Nephron progenitor cell (in vitro differentiated cells): ENCODE measurements around the gene ZNRF3.

ENCODE experiments used
- DNase-seq: peaks from one replicate; pipeline ENCODE4 v3.0.0; 2021
- H3K27ac Mint-ChIP-seq: 2 replicates; pipeline ENCODE4 v1.8.0; 2021; ENCODE audit warnings: mild to moderate bottlenecking, moderate library complexity, mixed read lengths
- H3K27me3 Mint-ChIP-seq: 2 replicates; pipeline ENCODE4 v1.8.0; 2021; ENCODE audit warnings: mild to moderate bottlenecking, low read depth, mixed read lengths; ENCODE audit not compliant: poor library complexity
- H3K36me3 Mint-ChIP-seq: 2 replicates; pipeline ENCODE4 v1.8.0; 2021; ENCODE audit warnings: low read depth, mixed read lengths
- H3K4me1 Mint-ChIP-seq: 2 replicates; pipeline ENCODE4 v1.8.0; 2021; ENCODE audit warnings: mixed read lengths
- H3K4me3 Mint-ChIP-seq: 2 replicates; pipeline ENCODE4 v1.8.0; 2021; ENCODE audit warnings: mild to moderate bottlenecking, moderate library complexity, mixed read lengths
- H3K9me3 Mint-ChIP-seq: 2 replicates; pipeline ENCODE4 v1.8.0; 2021; ENCODE audit warnings: mild to moderate bottlenecking, moderate library complexity, mixed read lengths
- CTCF ChIP-seq: fragments of 200-600 bp; sonication (generic); IDR thresholded peaks from 2 replicates; pipeline ENCODE4 v1.5.0; 2021; ENCODE audit warnings: antibody characterized with exemption

Gene ZNRF3

GRCh38 chr22:28953403-28953802 lies 70.0 kb downstream of the ZNRF3 start:
- H3K4me3 Mint-ChIP-seq = no peak overlapping the region
- DNase-seq = no peak
- peaks cover 3% of the 10 kb centered on the region for H3K9me3 Mint-ChIP-seq
- H3K27me3 Mint-ChIP-seq = no peaks in the 10 kb centered on the region
- H3K27ac Mint-ChIP-seq = peak overlapping the region; percentile 97
- H3K36me3 Mint-ChIP-seq = peaks cover 22% of the 10 kb centered on the region
- no peak for TF ChIP-seq CTCF
- H3K4me1 Mint-ChIP-seq = peaks cover 74% of the 10 kb centered on the region

GRCh38 chr22:28953976-28954880 lies 70.9 kb downstream of the ZNRF3 start:
- H3K4me3 Mint-ChIP-seq = no peak overlapping the region
- no peak for DNase-seq
- no peaks in the 10 kb centered on the region for H3K9me3 Mint-ChIP-seq
- TF ChIP-seq CTCF = no peak
- peaks cover 78% of the 10 kb centered on the region for H3K4me1 Mint-ChIP-seq
- H3K27ac Mint-ChIP-seq = no peak overlapping the region
- H3K27me3 Mint-ChIP-seq = no peaks in the 10 kb centered on the region
- peaks cover 26% of the 10 kb centered on the region for H3K36me3 Mint-ChIP-seq

GRCh38 chr22:28955817-28956216 lies 72.4 kb downstream of the ZNRF3 start:
- H3K36me3 Mint-ChIP-seq = peaks cover 41% of the 10 kb centered on the region
- H3K9me3 Mint-ChIP-seq = no peaks in the 10 kb centered on the region
- no peaks in the 10 kb centered on the region for H3K27me3 Mint-ChIP-seq
- H3K4me1 Mint-ChIP-seq = peaks cover 79% of the 10 kb centered on the region
- no peak for TF ChIP-seq CTCF
- no peak overlapping the region for H3K4me3 Mint-ChIP-seq
- no peak for DNase-seq
- peak overlapping the region; percentile 25 for H3K27ac Mint-ChIP-seq

GRCh38 chr22:28956506-28956905 lies 73.1 kb downstream of the ZNRF3 start:
- no peak for TF ChIP-seq CTCF
- DNase-seq = no peak
- H3K36me3 Mint-ChIP-seq = peaks cover 41% of the 10 kb centered on the region
- no peaks in the 10 kb centered on the region for H3K27me3 Mint-ChIP-seq
- H3K9me3 Mint-ChIP-seq = no peaks in the 10 kb centered on the region
- H3K27ac Mint-ChIP-seq = peak overlapping the region; percentile 86
- peaks cover 79% of the 10 kb centered on the region for H3K4me1 Mint-ChIP-seq
- H3K4me3 Mint-ChIP-seq = no peak overlapping the region

- Mint-ChIP-seq H3K27ac (no peak overlapping the region), H3K9me3 (no peaks in the 10 kb centered on the region), H3K36me3 (peaks cover 41% of the 10 kb centered on the region), H3K27me3 (no peaks in the 10 kb centered on the region), H3K4me1 (peaks cover 77% of the 10 kb centered on the region), H3K4me3 (no peak overlapping the region)
- TF ChIP-seq CTCF = no peak
- no peak for DNase-seq
These were observed 75.2 kb downstream of the ZNRF3 start for GRCh38 chr22:28958611-28959010.

GRCh38 chr22:28962042-28962554 lies 78.7 kb downstream of the ZNRF3 start:
- no peak for TF ChIP-seq CTCF
- Mint-ChIP-seq H3K36me3 (peaks cover 31% of the 10 kb centered on the region), H3K4me1 (peaks cover 72% of the 10 kb centered on the region), H3K4me3 (no peak overlapping the region), H3K27ac (peak overlapping the region; percentile 12), H3K27me3 (no peaks in the 10 kb centered on the region), H3K9me3 (no peaks in the 10 kb centered on the region)
- no peak for DNase-seq
